GM12865 (cell line): ENCODE measurements around the gene ACTN2.

Experiments used
- DNase-seq: peaks from one replicate; pipeline ENCODE4 v3.0.0; 2010; ENCODE audit warnings: low read depth
- H3K4me3 ChIP-seq: 2 replicates; pipeline ENCODE4 v1.5.1; 2011; ENCODE audit warnings: mild to moderate bottlenecking, low read depth, low read length, control low read depth
- TF ChIP-seq, protein P1 (sequence below): IDR thresholded peaks from 2 replicates; pipeline ENCODE4 v1.5.1; 2011; ENCODE audit warnings: low read length, control low read depth, low read depth, inconsistent platforms; ENCODE audit not compliant: insufficient read depth; ENCODE audit errors: missing control alignments

ACTN2 gene

GRCh38 chr1:236812334-236813030 lies 126.2 kb downstream of the ACTN2 start:
- H3K4me3 ChIP-seq: no peak overlapping the region
- no peak for DNase-seq
- TF ChIP-seq, protein P1, sequence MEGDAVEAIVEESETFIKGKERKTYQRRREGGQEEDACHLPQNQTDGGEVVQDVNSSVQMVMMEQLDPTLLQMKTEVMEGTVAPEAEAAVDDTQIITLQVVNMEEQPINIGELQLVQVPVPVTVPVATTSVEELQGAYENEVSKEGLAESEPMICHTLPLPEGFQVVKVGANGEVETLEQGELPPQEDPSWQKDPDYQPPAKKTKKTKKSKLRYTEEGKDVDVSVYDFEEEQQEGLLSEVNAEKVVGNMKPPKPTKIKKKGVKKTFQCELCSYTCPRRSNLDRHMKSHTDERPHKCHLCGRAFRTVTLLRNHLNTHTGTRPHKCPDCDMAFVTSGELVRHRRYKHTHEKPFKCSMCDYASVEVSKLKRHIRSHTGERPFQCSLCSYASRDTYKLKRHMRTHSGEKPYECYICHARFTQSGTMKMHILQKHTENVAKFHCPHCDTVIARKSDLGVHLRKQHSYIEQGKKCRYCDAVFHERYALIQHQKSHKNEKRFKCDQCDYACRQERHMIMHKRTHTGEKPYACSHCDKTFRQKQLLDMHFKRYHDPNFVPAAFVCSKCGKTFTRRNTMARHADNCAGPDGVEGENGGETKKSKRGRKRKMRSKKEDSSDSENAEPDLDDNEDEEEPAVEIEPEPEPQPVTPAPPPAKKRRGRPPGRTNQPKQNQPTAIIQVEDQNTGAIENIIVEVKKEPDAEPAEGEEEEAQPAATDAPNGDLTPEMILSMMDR: no peak
